ENCODE results near the gene TNRC6C.

The TNRC6C gene

GRCh38 chr17:78116411-78116810 lies 157.9 kb downstream of the TNRC6C start:
- no peak for DNase-seq

GRCh38 chr17:78117027-78117981 lies 158.8 kb downstream of the TNRC6C start:
- DNase-seq: no peak

GRCh38 chr17:78118801-78119241 lies 160.3 kb downstream of the TNRC6C start:
- DNase-seq: no peak

GRCh38 chr17:78120537-78120936 lies 162.0 kb downstream of the TNRC6C start:
- DNase-seq: no peak

GRCh38 chr17:78120971-78121800 lies 162.7 kb downstream of the TNRC6C start:
- DNase-seq: no peak

- no peak for DNase-seq
These were observed 163.3 kb downstream of the TNRC6C start for GRCh38 chr17:78121801-78122215.

GRCh38 chr17:78122216-78122930 lies 163.9 kb downstream of the TNRC6C start:
- DNase-seq: no peak

- DNase-seq: no peak
These were observed 164.4 kb downstream of the TNRC6C start for GRCh38 chr17:78122931-78123249.

- DNase-seq: no peak
These were observed 164.9 kb downstream of the TNRC6C start for GRCh38 chr17:78123258-78123929.

GRCh38 chr17:78124081-78124835 lies 165.8 kb downstream of the TNRC6C start:
- DNase-seq: no peak

- DNase-seq: no peak
These were observed 166.3 kb downstream of the TNRC6C start for GRCh38 chr17:78124836-78125137.

- no peak for DNase-seq
These were observed 166.8 kb downstream of the TNRC6C start for GRCh38 chr17:78125138-78125913.

- DNase-seq: no peak
These were observed 167.7 kb downstream of the TNRC6C start for GRCh38 chr17:78125976-78126894.

GRCh38 chr17:78126895-78127238 lies 168.4 kb downstream of the TNRC6C start:
- no peak for DNase-seq

- DNase-seq: no peak
These were observed 168.9 kb downstream of the TNRC6C start for GRCh38 chr17:78127239-78127887.

GRCh38 chr17:78127888-78128550 lies 169.5 kb downstream of the TNRC6C start:
- DNase-seq: no peak

- peak in 1 of 2 experiments; percentile 31 for DNase-seq
These were observed 170.2 kb downstream of the TNRC6C start, which contains the start of gene TMC6 for GRCh38 chr17:78128551-78129350. Gene TMC6, minus strand, starts transcription at chr17:78128755. Its CDS starts 1,923 bp downstream, at chr17:78126832.
